Small intestine (tissue), 16 donors: ENCODE data around the gene CCDC175. TPM values are rescaled to one million over a fixed set of nuclear protein-coding genes. Genes with fewer than 3 reads are reported as not detected.

Experiments
- DNase-seq, 2 donors: peaks; one replicate each; pipeline versions ENCODE4 v3.0.0 to v3.0.0-alpha.2; 2013
- FAIRE-seq: peaks from 2 replicates; lab custom pipeline; 2012; peaks lifted over from hg19 to GRCh38; lab: Jason Lieb, UNC
- H3K27ac ChIP-seq, 3 donors: one replicate each; pipeline ENCODE4 v1.5.1; 2013; ENCODE audit warnings: low read length in 2 of 3, mild to moderate bottlenecking in 2 of 3, control low read depth in 1 of 3, inconsistent platforms in 1 of 3, low read depth in 1 of 3, moderate library complexity in 1 of 3
- H3K27me3 ChIP-seq, 3 donors: one replicate each; pipeline ENCODE4 v1.6.1; 2013; ENCODE audit warnings: low read length in 3 of 3, inconsistent platforms in 1 of 3; ENCODE audit not compliant: control insufficient read depth in 3 of 3, insufficient read depth in 3 of 3
- H3K36me3 ChIP-seq, 3 donors: one replicate each; pipeline ENCODE4 v1.6.1; 2013; ENCODE audit warnings: low read length in 3 of 3, inconsistent platforms in 1 of 3, low read depth in 1 of 3, mild to moderate bottlenecking in 1 of 3, moderate library complexity in 1 of 3; ENCODE audit not compliant: control insufficient read depth in 3 of 3, insufficient read depth in 2 of 3
- H3K4me1 ChIP-seq, 3 donors: one replicate each; pipeline ENCODE4 v1.6.1; 2013; ENCODE audit warnings: low read length in 2 of 3, inconsistent platforms in 1 of 3, low read depth in 1 of 3, mild to moderate bottlenecking in 1 of 3, moderate library complexity in 1 of 3; ENCODE audit not compliant: control insufficient read depth in 3 of 3, insufficient read depth in 2 of 3
- H3K4me3 ChIP-seq, 3 donors: one replicate each; pipeline ENCODE4 v1.5.1; 2013; ENCODE audit warnings: low read length in 3 of 3, control low read depth in 1 of 3, inconsistent platforms in 1 of 3, low read depth in 1 of 3, mild to moderate bottlenecking in 1 of 3, moderate library complexity in 1 of 3
- H3K9me3 ChIP-seq, 2 donors: one replicate each; pipeline ENCODE4 v1.6.1; 2013; ENCODE audit warnings: low read depth in 1 of 2, low read length in 1 of 2; ENCODE audit not compliant: control insufficient read depth in 2 of 2, insufficient read depth in 1 of 2
- WGBS, 3 donors: extraction: QIAGEN DNeasy Blood & Tissue Kit; methylation state at CpG; one replicate each; pipeline ENCODE4 v1.1.7; 2013; 5-methylcytosine and 5-hydroxymethylcytosine counted together
- long read RNA-seq, 10 donors: transcript quantifications; one replicate each; lab custom pipeline, GENCODE V29; 2026
- polyA plus RNA-seq, 4 donors: library from polyadenylated mRNA; stranded (reverse) in 3 of 4; unstranded in 1 of 4; fragments of 200-250 nt in 3 of 4; fragments of 120-200 nt in 1 of 4; gene quantifications; one replicate each; pipeline versions ENCODE4 v1.2.1 to v1.2.3, GENCODE V29; 2013
- donor health status: healthy with polysubstance abuse.
- donor health status: control.
- donor health status: control.
- donor health status: Bipolar disorder and iron deficiency.
- donor health status: healthy.

The CCDC175 gene
- polyA plus RNA-seq, result 1 to 10 TPM in 1 of 4 donors, not detected in 3; 2.8 TPM
- long read RNA-seq, donor 1, result 0 reads
- long read RNA-seq, donor 2, result 0 reads
- long read RNA-seq, donor 3, result 0 reads
- long read RNA-seq, donor 4, result 0 reads
- long read RNA-seq, donor 5, result 0 reads
- long read RNA-seq, donor 6, result 0 reads
- long read RNA-seq, donor 7, result 0 reads
- long read RNA-seq, donor 8, result 0 reads
- long read RNA-seq, donor 9, result 0 reads
- long read RNA-seq, donor 10, result 0 reads

GRCh38 chr14:59576332-59577294 lies at the start of gene CCDC175:
TSS of gene CCDC175 (minus strand) at chr14:59576812. CDS start at chr14:59576775, 37 bp downstream.
- Histone ChIP-seq H3K27ac (peak within 1 kb of the TSS in 1 of 3 donors; percentile 92), H3K9me3 (no peaks in the 10 kb centered on the region), H3K36me3 (no peaks in the 10 kb centered on the region), H3K4me1 (peaks cover 0 to 11% (median 0%) of the 10 kb centered on the region in 3 donors), H3K4me3 (peak within 1 kb of the TSS in 2 of 3 donors; percentile 53 to 84), H3K27me3 (peaks cover 0 to 3% (median 0%) of the 10 kb centered on the region in 3 donors)
- no peak for FAIRE-seq
- peak; percentile 83 to 96 for DNase-seq
- 16 to 20% (median 17%) methylated on average over 46 of the region's 46 CpGs for WGBS, 3 donors

GRCh38 chr14:59622631-59623030 lies 46.0 kb upstream of the CCDC175 start:
- WGBS, 3 donors, result 6 to 30% (median 10%) methylated on average over 2 of the region's 2 CpGs
- no peaks in the 10 kb centered on the region for H3K36me3 ChIP-seq
- no peak for FAIRE-seq
- H3K9me3 ChIP-seq, result no peaks in the 10 kb centered on the region
- H3K27me3 ChIP-seq, result no peaks in the 10 kb centered on the region
- DNase-seq, result peak in 1 of 2 donors; percentile 67
- peaks cover 0 to 23% (median 0%) of the 10 kb centered on the region in 3 donors for H3K4me1 ChIP-seq
- no peak overlapping the region for H3K4me3 ChIP-seq
- peak overlapping the region in 1 of 3 donors; percentile 36 for H3K27ac ChIP-seq

GRCh38 chr14:59619061-59619460 lies 42.4 kb upstream of the CCDC175 start:
- Histone ChIP-seq H3K36me3 (no peaks in the 10 kb centered on the region), H3K27ac (no peak overlapping the region), H3K4me3 (no peak overlapping the region), H3K27me3 (no peaks in the 10 kb centered on the region), H3K9me3 (peaks cover 0 to 1% of the 10 kb centered on the region in 2 donors), H3K4me1 (peaks cover 0 to 18% (median 0%) of the 10 kb centered on the region in 3 donors)
- WGBS, 3 donors, result 63 to 65% (median 65%) methylated on average over 2 of the region's 2 CpGs
- no peak for DNase-seq
- FAIRE-seq, result no peak

- Histone ChIP-seq H3K27me3 (no peaks in the 10 kb centered on the region), H3K4me1 (peaks cover 0 to 13% (median 0%) of the 10 kb centered on the region in 3 donors), H3K4me3 (no peak overlapping the region), H3K9me3 (no peaks in the 10 kb centered on the region), H3K27ac (peak overlapping the region in 1 of 3 donors; percentile 83), H3K36me3 (no peaks in the 10 kb centered on the region)
- FAIRE-seq, result no peak
- WGBS, 3 donors, result 13 to 42% (median 25%) methylated on average over 3 of the region's 3 CpGs
- DNase-seq, result peak; percentile 46 to 86
Observed at GRCh38 chr14:59601056-59601455, 24.4 kb upstream of the CCDC175 start.

GRCh38 chr14:59600211-59600945 lies 23.8 kb upstream of the CCDC175 start:
- no peaks in the 10 kb centered on the region for H3K36me3 ChIP-seq
- H3K27me3 ChIP-seq, result no peaks in the 10 kb centered on the region
- H3K4me1 ChIP-seq, result peaks cover 0 to 13% (median 0%) of the 10 kb centered on the region in 3 donors
- 92 to 95% (median 94%) methylated on average over 2 of the region's 2 CpGs for WGBS, 3 donors
- FAIRE-seq (no peak), DNase-seq (peak in 1 of 2 donors; percentile 46)
- peak overlapping the region in 1 of 3 donors; percentile 83 for H3K27ac ChIP-seq
- H3K9me3 ChIP-seq, result no peaks in the 10 kb centered on the region
- no peak overlapping the region for H3K4me3 ChIP-seq

- 3 to 55% (median 39%) methylated on average over 6 of the region's 6 CpGs for WGBS, 3 donors
- H3K9me3 ChIP-seq, result no peaks in the 10 kb centered on the region
- DNase-seq (peak; percentile 71 to 83), FAIRE-seq (no peak)
- H3K36me3 ChIP-seq, result no peaks in the 10 kb centered on the region
- peak overlapping the region in 1 of 3 donors; percentile 50 for H3K27ac ChIP-seq
- no peaks in the 10 kb centered on the region for H3K27me3 ChIP-seq
- H3K4me1 ChIP-seq, result peaks cover 0 to 5% (median 0%) of the 10 kb centered on the region in 3 donors
- H3K4me3 ChIP-seq, result no peak overlapping the region
Observed at GRCh38 chr14:59595071-59595470, 18.5 kb upstream of the CCDC175 start.

- Histone ChIP-seq H3K27ac (no peak overlapping the region), H3K4me1 (peaks cover 0 to 5% (median 0%) of the 10 kb centered on the region in 3 donors), H3K36me3 (no peaks in the 10 kb centered on the region), H3K4me3 (no peak overlapping the region), H3K27me3 (no peaks in the 10 kb centered on the region), H3K9me3 (no peaks in the 10 kb centered on the region)
- FAIRE-seq (no peak), DNase-seq (no peak)
- WGBS, 3 donors, result 78 to 89% (median 86%) methylated on average over 5 of the region's 5 CpGs
Observed at GRCh38 chr14:59591641-59592370, 15.2 kb upstream of the CCDC175 start.
